NCI-H526 treated with DMSO at 0.1 percent for 48 hours (cell line): ENCODE data around the gene QTRT2.

Experiments used
- DNase-seq: peaks from one replicate; lab custom pipeline; 2025; lab: John Stamatoyannopoulos, UW

QTRT2 gene

GRCh38 chr3:114122027-114122709, 65.6 kb downstream of the QTRT2 start:
- DNase-seq = peak; percentile 72

GRCh38 chr3:114126461-114126860, 69.9 kb downstream of the QTRT2 start:
- no peak for DNase-seq

- DNase-seq = no peak
Observed at GRCh38 chr3:114127517-114127916, 71.0 kb downstream of the QTRT2 start.

- DNase-seq = no peak
Observed at GRCh38 chr3:114128231-114128630, 71.7 kb downstream of the QTRT2 start.

- DNase-seq = no peak
Observed at GRCh38 chr3:114128826-114129225, 72.3 kb downstream of the QTRT2 start.

GRCh38 chr3:114132500-114132899, 76.0 kb downstream of the QTRT2 start:
- DNase-seq = no peak

- DNase-seq = no peak
Observed at GRCh38 chr3:114133947-114134346, 77.4 kb downstream of the QTRT2 start.
